OCI-LY7 (cell line): ENCODE measurements around the gene ULK4.

Experiments
- CTCF ChIP-seq: fragments of 200-600 bp; sonication (generic); conservative IDR thresholded peaks from 2 replicates; pipeline ENCODE4 v1.5.1; 2014; ENCODE audit warnings: mild to moderate bottlenecking, antibody characterized with exemption, low read length, moderate library complexity, mixed read lengths
- EZH2phosphoT487 ChIP-seq: fragments of 200-600 bp; sonication (generic); IDR thresholded peaks from 2 replicates; pipeline ENCODE4 v1.6.1; 2018; ENCODE audit warnings: low read depth, borderline replicate concordance, mild to moderate bottlenecking, mixed run types, antibody characterized with exemption, low read length, moderate library complexity, mixed read lengths

GRCh38 chr3:41308119-41308518 lies 653.8 kb downstream of the ULK4 start:
- TF ChIP-seq EZH2phosphoT487 (no peak), CTCF (no peak)
